Stimulated activated CD8-positive, alpha-beta memory T cell treated with anti-CD3 and anti-CD28 coated beads, Interleukin-15, amount 100 ng/mL, for 48 hours (primary cell): ENCODE measurements around the gene C2CD2L.
"Not testable (repeated sequence)": the region's sequence is repeated elsewhere in the genome, so short reads cannot be mapped to it uniquely, and the experiment has no call there.

Experiments
- DNase-seq, 2 donors: peaks; one replicate each; pipeline ENCODE4 v3.0.0-alpha.2; 2020; ENCODE audit warnings: low read depth in 2 of 2

The C2CD2L gene

DNA sequence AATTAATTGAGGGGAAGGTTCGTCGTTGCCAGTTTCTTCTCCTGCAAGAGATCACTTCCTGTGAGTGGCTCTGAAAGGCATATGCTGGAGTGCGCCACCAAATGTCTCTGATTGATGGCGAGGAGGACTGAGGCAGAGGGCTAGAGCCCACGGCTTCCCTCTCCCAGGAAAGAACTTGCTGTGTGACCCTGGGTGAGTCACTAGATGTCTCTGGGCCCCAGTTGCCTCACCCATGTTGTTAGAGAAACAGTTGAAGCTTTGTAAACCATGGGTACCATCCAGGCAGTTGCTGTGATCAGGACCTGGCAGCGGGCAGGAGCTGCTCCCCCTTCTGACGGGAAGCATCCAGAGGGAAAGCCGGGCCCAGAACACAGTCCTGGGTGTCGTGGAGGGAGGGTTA lies 44.9 kb downstream of the C2CD2L start:
- no peak for DNase-seq

GRCh38 chr11:119152604-119153003 lies 45.5 kb downstream of the C2CD2L start:
- DNase-seq, result no peak

DNA sequence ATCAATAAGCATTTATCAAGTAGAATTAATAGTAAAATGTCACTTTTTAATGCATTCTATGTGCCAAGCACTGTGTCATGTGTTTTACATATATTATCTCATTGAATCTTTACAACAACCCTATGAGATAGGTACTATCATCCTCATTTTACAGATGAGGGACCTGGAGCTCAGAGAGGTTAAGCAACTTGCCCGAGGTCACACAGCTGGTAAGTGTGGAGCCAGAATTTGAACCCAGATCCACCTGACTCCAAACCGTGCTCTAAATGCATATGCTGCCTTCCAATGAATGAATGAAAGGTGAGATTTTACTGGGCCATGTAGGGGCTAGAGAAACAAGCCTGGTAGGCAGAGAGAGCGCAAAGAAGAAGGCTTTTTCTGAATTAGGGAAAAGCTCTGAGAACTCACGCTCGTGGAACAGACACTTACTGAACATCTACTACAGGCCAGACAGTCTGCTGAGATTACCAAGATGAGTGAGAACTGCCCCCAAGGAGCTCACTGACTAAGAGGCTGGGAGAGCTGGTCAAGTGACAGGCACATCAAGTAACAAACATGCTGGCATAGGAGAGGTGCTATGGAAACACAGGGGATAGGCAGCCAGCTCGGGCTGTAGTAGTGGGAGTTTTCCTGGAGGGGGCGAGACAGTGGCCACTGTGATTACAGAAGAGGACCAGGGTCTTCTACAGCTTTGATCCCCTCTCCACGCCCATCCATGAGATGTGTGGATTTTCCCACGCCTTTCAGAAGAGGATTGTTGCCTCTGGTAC lies 46.1 kb downstream of the C2CD2L start:
- no peak for DNase-seq

DNA sequence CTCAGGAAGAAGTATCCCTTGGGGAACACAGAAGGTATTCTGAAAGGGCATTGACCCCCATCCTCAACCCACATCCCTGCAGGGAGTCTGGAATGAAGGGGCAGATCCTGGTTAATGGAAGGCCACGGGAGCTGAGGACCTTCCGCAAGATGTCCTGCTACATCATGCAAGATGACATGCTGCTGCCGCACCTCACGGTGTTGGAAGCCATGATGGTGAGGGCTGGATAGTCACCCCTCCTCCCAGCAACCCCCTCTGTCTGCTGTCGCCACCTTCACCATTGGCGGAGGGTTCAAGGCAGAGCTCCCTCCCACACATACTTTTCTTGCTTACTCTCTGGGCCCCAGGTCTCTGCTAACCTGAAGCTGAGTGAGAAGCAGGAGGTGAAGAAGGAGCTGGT lies 47.0 kb downstream of the C2CD2L start:
- no peak for DNase-seq

GRCh38 chr11:119155733-119156492 lies 48.8 kb downstream of the C2CD2L start:
- DNase-seq, result no peak

DNA sequence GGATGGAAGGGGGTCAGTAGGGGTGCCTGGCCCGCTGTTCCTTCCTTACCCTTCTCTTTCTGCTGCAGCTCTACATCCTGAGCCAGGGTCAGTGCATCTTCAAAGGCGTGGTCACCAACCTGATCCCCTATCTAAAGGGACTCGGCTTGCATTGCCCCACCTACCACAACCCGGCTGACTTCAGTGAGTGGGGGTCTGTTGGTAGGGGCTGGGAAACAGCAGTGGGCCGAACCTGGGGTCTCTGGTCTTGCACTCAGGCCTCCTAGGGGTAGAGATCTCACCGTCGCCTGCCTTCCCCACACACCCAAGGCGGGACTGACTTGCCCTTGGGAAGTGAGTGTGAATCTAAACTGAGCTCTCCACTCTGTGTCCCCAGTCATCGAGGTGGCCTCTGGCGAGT lies 49.4 kb downstream of the C2CD2L start:
- no peak for DNase-seq

GRCh38 chr11:119157063-119157462 lies 49.9 kb downstream of the C2CD2L start:
- no peak for DNase-seq

GRCh38 chr11:119158467-119158866 lies 51.3 kb downstream of the C2CD2L start:
- no peak for DNase-seq

- DNase-seq, result no peak
Observed at GRCh38 chr11:119160151-119160550, 53.0 kb downstream of the C2CD2L start.

DNA sequence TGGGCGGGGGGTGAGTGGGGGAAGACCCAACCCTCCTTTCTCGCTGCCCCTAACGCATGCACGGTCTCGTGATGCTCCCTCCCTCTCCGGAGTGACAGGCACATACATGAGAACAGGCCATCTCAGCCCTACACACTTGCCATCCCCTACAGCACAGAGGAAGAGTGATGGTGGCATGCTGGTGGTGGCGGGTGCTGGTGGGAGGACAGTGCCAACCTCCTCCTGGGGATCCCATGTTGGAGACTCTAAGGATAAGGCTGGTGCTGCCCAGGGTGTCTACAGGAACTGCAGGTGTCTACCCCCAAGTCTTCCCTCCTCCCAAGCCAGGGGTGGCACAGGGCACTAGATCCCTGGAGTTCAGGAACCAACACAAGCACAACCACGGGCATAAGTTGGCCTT lies 54.7 kb downstream of the C2CD2L start:
- DNase-seq, result no peak

DNA sequence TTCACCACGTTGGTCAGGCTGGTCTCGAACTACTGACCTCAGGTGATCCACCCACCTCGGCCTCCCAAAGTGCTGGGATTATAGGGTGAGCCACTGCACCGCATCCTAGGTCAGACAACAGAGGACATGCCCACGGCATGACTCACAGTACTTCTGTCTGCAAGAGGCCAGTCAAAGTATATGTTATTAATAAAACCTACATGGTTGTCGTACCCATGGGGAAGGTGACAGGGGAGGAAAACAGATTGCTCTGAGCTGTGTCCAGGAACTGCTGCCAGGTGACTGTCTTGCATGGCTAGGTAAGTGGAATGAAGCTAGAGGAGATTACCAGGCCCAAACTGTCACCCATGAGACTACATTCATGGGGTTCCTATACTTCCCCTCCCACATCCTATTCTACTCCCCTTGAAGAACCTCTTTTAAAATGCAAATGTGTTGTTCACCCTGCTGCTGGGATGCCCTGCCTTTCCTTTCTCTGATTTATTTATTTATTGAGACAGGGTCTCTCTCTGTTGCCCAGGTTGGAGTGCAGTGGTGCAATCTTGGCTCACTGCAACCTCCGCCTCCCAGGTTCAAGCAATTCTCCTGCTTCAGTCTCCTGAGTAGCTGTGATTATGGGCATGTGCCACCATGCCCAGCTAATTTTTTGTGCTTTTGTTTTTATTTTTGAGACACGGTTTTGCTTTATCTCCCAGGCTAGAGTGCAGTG lies 59.4 kb downstream of the C2CD2L start:
- DNase-seq, result no peak

DNA sequence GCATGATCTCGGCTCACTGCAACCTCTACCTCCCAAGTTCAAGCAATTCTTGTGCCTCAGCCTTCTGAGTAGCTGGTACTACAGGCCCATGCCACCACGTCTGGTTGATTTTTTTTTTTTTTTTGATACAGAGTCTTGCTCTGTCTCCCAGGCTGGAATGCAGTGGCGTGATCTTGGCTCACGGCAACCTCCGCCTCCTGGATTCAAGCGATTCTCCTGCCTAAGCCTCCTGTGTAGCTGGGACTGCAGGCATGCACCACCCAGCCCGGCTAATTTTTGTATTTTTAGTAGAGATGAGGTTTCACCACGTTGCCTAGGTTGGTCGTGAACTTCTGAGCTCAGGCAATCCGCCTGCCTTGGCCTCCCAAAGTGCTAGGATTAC lies 59.9 kb downstream of the C2CD2L start:
- not testable (repeated sequence) for DNase-seq

DNA sequence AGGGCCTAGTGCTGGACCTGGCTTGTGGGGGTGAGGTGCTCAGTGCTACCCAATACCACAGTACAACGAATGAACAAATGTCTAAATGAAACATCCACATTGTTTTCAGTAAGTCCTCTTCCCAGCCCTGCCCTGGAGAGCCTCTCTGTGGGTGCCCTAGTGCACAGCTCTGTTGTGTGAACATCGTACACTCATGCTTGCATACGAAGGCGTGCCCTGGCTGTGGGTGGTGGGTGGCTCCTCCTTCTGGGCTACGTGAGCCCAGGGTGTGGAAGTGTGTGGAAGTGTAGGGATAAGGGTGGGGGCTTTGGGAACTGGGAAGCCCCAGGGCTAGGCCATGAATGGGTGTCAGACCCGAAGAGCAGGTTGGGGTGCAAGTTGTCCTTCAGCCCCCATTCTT lies 60.8 kb downstream of the C2CD2L start:
- DNase-seq, result no peak
